ENCODE measurements around the gene KRT71.
A peak's percentile ranks its signal among the peaks of the same experiment; 100 is the strongest.
"Not testable (repeated sequence)": the region's sequence is repeated elsewhere in the genome, so short reads cannot be mapped to it uniquely, and the experiment has no call there.

Gene KRT71

GRCh38 chr12:52552681-52553195, at the start of gene KRT71:
Gene KRT71, minus strand, starts transcription at chr12:52553145. Its CDS starts 68 bp downstream, at chr12:52553077.
- no peak for DNase-seq (ENCODE audit: low read depth in 4 of 4, low spot score in 1 of 4)

DNA sequence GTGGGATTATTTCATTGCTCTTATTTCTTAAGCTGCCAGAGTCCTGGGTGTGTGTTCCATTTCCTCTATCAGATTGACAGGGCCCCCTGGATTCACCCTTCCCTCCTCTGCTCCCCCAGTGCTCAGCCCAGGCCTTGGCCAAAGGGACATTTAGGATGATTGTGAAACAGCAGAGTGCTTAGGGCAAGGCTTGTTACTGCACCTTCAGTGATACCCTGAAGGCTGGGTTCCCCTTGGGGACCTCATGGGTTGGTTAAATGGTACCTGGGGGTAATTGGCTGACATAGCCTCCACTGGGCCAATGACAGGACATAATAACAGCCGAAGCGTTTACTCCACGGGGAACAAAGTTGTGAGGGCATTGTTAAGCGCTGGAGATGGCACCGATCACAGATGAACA, 49.6 kb upstream of the KRT71 start:
- DNase-seq (ENCODE audit: low read depth in 4 of 4, low spot score in 1 of 4), result no peak

DNA sequence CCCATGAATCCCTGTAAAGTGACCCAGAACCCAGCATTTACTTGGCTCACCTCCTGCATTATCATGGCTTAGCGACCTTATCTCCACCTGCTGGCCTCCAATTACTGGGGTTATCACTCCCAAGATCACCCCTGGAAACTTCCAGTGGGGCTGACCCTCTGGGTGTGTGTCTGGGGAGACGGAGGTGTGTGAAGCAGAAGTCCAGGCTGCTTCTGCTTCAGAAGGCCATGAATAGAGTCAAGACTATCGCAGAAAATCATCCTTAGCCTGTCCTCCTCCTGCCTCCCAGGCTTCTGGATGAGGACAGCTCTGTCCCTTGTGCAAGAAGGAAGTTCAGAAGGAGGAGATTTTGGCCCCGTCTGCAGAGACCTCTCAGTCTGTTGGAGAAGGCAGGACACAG, 48.7 kb upstream of the KRT71 start:
- DNase-seq (ENCODE audit: low read depth in 4 of 4, low spot score in 1 of 4), result no peak

DNA sequence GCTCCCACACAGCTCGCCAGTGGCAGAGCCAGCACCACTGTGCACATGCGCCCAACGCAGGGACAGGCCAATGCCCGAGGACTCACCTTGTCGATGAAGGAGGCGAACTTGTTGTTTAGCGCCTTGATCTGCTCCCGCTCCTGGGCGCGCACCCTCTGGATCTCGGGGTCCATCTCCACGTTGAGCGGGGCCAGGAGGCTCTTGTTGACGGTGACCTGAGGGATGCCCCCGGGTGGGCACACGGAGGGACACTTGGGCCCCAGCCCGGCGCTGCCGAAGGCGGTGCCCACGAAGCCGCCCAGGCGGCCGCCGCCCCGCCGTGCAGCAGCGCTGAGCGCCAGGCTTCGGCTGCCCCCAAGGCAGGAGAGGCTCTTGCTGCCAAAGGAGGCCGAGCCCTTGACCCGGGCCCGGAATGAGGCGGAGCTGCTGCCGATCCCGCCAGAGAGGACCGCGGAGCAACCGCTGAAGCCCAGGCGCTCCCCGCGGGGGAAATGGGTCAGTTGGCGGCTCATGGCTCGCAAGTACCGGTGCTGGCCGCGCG, 48.1 kb upstream of the KRT71 start, which contains the start of gene KRT72:
Gene KRT72 (minus strand): TSS at position 523 of the 541 bp plus-strand sequence. CDS start 11 bp downstream, at position 512.
- no peak for DNase-seq (ENCODE audit: low read depth in 4 of 4, low spot score in 1 of 4)

- no peak for DNase-seq (ENCODE audit: low read depth in 4 of 4, low spot score in 1 of 4)
These were observed 47.5 kb upstream of the KRT71 start for GRCh38 chr12:52600475-52600874.

GRCh38 chr12:52600071-52600470, 47.1 kb upstream of the KRT71 start:
- DNase-seq (ENCODE audit: low read depth in 4 of 4, low spot score in 1 of 4), result no peak

GRCh38 chr12:52598966-52599365, 46.0 kb upstream of the KRT71 start:
- DNase-seq (ENCODE audit: low read depth in 4 of 4, low spot score in 1 of 4), result no peak

- not testable (repeated sequence) for DNase-seq (ENCODE audit: low read depth in 4 of 4, low spot score in 1 of 4)
These were observed 41.3 kb upstream of the KRT71 start for GRCh38 chr12:52594237-52594636.

- no peak for DNase-seq (ENCODE audit: low read depth in 4 of 4, low spot score in 1 of 4)
These were observed 38.6 kb upstream of the KRT71 start for GRCh38 chr12:52591521-52591920.

- DNase-seq (ENCODE audit: low read depth in 4 of 4, low spot score in 1 of 4), result no peak
These were observed 37.1 kb upstream of the KRT71 start for GRCh38 chr12:52590021-52590420.

- DNase-seq (ENCODE audit: low read depth in 4 of 4, low spot score in 1 of 4), result no peak
These were observed 34.6 kb upstream of the KRT71 start for GRCh38 chr12:52587563-52587962.

DNA sequence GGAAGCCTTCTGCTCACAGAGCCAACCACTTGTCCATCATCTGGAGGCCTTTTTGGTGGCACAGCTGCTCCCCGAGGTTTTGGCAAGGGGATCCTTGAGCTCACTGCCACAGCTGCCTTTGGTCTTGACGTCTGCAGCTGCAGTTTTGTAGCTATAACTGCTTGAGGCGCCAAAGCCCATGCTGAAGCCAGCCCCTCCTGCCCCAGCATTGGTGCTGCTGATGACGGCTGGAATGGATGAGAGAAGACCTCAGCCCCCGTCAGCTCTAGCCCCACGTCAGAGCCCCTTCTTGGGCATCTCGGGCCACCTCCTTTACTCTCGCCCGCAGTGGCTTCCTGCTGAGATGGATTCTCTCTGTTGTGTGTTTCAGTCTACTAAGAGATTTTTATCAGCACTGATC, 33.0 kb upstream of the KRT71 start:
- DNase-seq (ENCODE audit: low read depth in 4 of 4, low spot score in 1 of 4), result peak in 1 of 4 experiments; percentile 9

- no peak for DNase-seq (ENCODE audit: low read depth in 4 of 4, low spot score in 1 of 4)
These were observed 32.1 kb upstream of the KRT71 start for GRCh38 chr12:52585066-52585465.

- DNase-seq (ENCODE audit: low read depth in 4 of 4, low spot score in 1 of 4), result no peak
These were observed 31.3 kb upstream of the KRT71 start for GRCh38 chr12:52584156-52584682.

DNA sequence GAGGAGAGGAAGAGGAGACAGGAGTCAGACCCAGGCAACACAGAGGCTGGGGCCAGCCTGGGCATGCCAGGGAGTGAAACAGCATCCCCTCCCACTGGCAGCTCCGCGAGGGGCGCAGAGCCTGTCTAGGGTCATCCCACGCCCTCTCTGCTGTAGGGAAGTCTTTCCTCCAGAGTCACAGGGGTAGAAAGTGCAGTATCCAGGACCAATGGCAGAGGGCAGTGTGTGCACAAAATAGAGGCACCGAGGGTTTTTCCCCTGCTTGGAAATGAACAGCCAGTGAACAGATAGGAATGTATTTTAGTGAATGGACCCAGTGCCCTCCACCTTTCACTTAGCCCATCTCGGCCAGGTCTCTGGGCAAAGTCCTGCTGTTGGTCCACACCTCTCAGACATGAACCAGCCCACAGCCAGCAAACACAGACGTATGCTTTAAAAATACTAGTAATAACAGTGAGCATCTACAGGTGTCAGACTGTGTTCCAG, 30.1 kb upstream of the KRT71 start:
- peak in 3 of 4 experiments; percentile 34 to 42 (median 36) for DNase-seq (ENCODE audit: low read depth in 4 of 4, low spot score in 1 of 4)

DNA sequence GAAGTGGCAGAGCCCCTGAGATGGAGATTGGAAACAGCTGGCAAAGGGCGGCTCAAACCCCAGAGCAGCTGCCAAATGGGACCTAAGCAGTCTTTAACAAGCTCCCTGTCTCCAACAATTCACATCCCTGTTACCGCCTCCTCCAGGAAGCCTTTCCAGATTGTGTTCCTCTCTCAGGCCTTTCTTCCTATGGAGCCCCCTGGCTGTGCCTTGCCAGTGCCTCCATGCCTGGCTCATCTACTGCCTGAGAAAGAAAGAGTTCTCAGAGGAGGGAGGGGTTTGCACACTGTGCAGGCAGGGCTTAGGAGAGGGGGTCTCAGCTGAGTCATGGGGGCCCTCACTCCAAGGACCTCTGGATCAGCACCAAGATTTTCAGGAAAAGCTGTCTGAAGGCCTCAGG, 29.5 kb upstream of the KRT71 start:
- DNase-seq (ENCODE audit: low read depth in 4 of 4, low spot score in 1 of 4), result no peak

- DNase-seq (ENCODE audit: low read depth in 4 of 4, low spot score in 1 of 4), result no peak
These were observed 28.5 kb upstream of the KRT71 start for GRCh38 chr12:52581481-52581880.

- no peak for DNase-seq (ENCODE audit: low read depth in 4 of 4, low spot score in 1 of 4)
These were observed 28.1 kb upstream of the KRT71 start for GRCh38 chr12:52581066-52581465.

GRCh38 chr12:52580496-52580895, 27.6 kb upstream of the KRT71 start:
- no peak for DNase-seq (ENCODE audit: low read depth in 4 of 4, low spot score in 1 of 4)

DNA sequence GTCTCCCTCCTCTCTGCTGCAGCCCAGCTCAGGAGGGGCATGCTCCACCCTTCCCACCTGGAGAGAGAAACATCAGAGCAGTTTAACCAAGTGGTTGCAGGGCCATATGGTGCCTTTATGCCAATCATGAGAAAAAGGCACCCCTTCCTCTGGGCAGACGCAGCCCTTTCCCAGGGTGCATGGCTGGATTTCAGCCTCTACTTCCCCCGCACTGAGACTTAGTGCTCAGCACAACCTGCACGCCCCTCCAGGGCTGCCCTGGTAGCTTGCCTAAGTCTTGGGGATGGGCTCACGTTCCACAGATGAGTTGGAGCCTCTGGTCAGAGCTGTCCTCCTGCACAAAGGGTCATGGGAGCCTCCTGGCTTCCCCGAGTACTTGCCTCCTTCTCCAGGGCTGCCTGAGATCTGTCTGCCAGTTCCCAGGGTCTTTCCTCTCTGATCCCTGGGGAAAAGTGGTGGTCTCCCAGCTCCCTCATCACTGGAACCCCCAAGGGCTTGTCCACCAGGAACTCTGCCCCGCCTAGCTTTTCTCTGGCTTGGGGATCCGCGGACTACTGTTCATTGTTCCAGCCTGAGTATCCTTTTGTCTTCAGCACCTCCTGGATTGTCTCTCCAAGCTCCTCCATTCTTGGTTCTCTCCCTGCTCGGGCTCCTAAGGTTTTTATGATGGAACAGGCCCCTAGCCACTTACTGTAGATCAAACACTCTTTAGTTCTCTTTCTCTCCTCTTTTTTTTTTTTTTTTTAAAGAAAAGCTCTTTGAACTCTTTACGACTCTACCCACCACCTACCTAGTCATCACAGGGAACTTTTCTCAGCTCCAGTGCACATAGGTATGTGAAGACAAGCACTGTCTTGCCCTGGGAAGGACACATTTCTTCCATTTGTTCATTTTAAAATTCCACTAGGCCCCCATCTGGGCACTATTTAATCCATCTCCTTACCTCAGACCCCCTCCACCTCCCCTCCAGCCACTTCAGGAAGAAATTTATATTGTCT, 26.8 kb upstream of the KRT71 start:
- no peak for DNase-seq (ENCODE audit: low read depth in 4 of 4, low spot score in 1 of 4)

DNA sequence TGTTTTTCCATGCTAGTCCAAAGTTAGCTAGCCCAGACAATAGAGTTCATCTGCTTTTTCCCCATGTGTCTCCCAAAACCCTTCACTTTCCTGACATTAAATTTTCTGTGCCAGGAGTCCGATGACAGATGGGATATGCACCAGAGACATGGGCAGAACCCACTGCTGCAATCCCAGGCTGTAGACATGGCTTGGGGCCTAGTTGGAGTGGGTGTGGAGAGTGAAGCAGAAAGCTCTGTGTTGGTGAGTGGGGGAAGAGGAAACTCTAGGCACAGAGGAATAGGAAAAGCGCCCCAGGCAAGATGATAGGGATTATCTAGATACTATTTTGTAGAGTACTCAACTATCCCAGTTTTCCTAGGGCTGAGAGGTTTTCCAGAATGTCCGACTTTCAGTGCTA, 25.5 kb upstream of the KRT71 start:
- no peak for DNase-seq (ENCODE audit: low read depth in 4 of 4, low spot score in 1 of 4)

GRCh38 chr12:52577316-52577715, 24.4 kb upstream of the KRT71 start:
- no peak for DNase-seq (ENCODE audit: low read depth in 4 of 4, low spot score in 1 of 4)
